EL (cell line): ENCODE results near the gene DUSP22.
"Not testable (repeated sequence)": the region's sequence is repeated elsewhere in the genome, so short reads cannot be mapped to it uniquely, and the experiment has no call there.

ENCODE experiments used
- DNase-seq: peaks from one replicate; pipeline ENCODE4 v3.0.0-alpha.2; 2016

DUSP22 gene

GRCh38 chr6:291697-292505, at the start of gene DUSP22:
Gene DUSP22 (plus strand): TSS chr6:292487. CDS start chr6:292540, 53 bp downstream.
- peak; percentile 87 for DNase-seq

GRCh38 chr6:246352-246751, 45.9 kb upstream of the DUSP22 start:
- DNase-seq, result no peak

GRCh38 chr6:247351-247750, 44.9 kb upstream of the DUSP22 start:
- DNase-seq, result no peak

GRCh38 chr6:248046-248445, 44.2 kb upstream of the DUSP22 start:
- DNase-seq, result not testable (repeated sequence)

- DNase-seq, result no peak
These were observed 41.6 kb upstream of the DUSP22 start for GRCh38 chr6:250676-251075.

GRCh38 chr6:251920-252319, 40.4 kb upstream of the DUSP22 start:
- DNase-seq, result no peak

- no peak for DNase-seq
These were observed 39.3 kb upstream of the DUSP22 start for GRCh38 chr6:252775-253535.

- DNase-seq, result no peak
These were observed 38.3 kb upstream of the DUSP22 start for GRCh38 chr6:254016-254415.

- DNase-seq, result no peak
These were observed 37.1 kb upstream of the DUSP22 start for GRCh38 chr6:255041-255750.

- no peak for DNase-seq
These were observed 36.6 kb upstream of the DUSP22 start for GRCh38 chr6:255751-256083.

- no peak for DNase-seq
These were observed 36.1 kb upstream of the DUSP22 start for GRCh38 chr6:256169-256568.

- DNase-seq, result no peak
These were observed 35.1 kb upstream of the DUSP22 start for GRCh38 chr6:257031-257725.

GRCh38 chr6:257774-258173, 34.5 kb upstream of the DUSP22 start:
- DNase-seq, result no peak

GRCh38 chr6:259316-259715, 33.0 kb upstream of the DUSP22 start:
- no peak for DNase-seq

GRCh38 chr6:259901-260508, 32.3 kb upstream of the DUSP22 start:
- DNase-seq, result no peak

- DNase-seq, result no peak
These were observed 27.7 kb upstream of the DUSP22 start for GRCh38 chr6:264626-265025.

- DNase-seq, result no peak
These were observed 23.8 kb upstream of the DUSP22 start for GRCh38 chr6:268394-268935.

- DNase-seq, result no peak
These were observed 18.7 kb upstream of the DUSP22 start for GRCh38 chr6:273551-274058.

GRCh38 chr6:277746-278145, 14.5 kb upstream of the DUSP22 start:
- no peak for DNase-seq

GRCh38 chr6:278494-278893, 13.8 kb upstream of the DUSP22 start:
- no peak for DNase-seq

- DNase-seq, result no peak
These were observed 12.8 kb upstream of the DUSP22 start for GRCh38 chr6:279341-280029.
